NCI-H446 (cell line): ENCODE measurements around the gene IGFN1.

Experiments used
- DNase-seq, 2 experiments: peaks; one replicate each; lab custom pipeline; 2025; lab: John Stamatoyannopoulos, UW

The IGFN1 gene

DNA sequence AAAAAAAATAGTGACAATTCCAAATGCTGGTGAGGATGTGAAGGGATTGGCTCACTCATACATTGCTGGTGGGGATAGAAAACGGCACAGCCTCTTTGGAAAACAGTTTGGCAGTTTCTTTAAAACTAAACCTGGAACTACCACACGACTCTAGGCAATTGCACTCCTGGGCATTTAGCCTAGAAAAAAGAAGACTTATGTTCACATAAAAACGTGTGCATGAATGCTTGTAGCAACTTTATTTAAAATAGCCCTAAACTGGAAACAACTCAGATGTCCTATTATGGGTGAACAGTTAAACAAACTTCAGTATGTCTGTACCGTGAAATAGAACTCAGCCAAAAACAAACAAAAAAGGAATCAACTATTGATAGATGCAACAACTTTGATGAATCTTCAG is 26.9 kb upstream of the IGFN1 start:
- DNase-seq: no peak

GRCh38 chr1:201164645-201165044 is 26.0 kb upstream of the IGFN1 start:
- DNase-seq: no peak

- DNase-seq: no peak
Observed at GRCh38 chr1:201167041-201167991, 23.3 kb upstream of the IGFN1 start.

GRCh38 chr1:201169203-201169602 is 21.4 kb upstream of the IGFN1 start:
- DNase-seq: no peak

GRCh38 chr1:201169971-201170532 is 20.6 kb upstream of the IGFN1 start:
- no peak for DNase-seq

DNA sequence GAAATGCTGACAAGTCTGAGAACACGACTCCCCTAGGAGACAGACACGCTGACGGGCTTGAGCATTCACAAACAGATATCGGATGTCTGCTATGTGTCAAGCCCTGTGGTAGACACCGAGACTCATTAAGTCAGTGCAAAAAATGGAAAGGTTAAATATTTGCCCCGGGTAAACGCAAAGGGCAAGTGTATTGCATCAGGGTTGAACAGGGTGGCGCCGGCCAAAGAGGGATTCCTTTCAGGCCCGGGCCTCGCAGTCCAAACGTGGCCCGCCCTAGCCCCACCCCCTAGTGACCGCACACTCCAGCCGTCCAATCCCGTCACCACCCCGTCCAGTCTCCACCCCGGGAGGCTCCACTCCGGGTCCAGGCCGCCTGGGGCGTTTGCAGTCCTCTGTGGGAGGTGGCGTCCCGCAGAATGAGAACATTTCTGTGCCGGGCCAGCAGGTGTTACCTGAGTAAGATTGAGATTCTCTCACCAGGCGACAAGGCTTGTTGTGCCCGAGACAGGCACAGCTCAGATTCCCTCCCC is 20.0 kb upstream of the IGFN1 start:
- peak; percentile 68 to 75 for DNase-seq

- no peak for DNase-seq
Observed at GRCh38 chr1:201171063-201172036, 19.3 kb upstream of the IGFN1 start.

- no peak for DNase-seq
Observed at GRCh38 chr1:201172326-201172725, 18.3 kb upstream of the IGFN1 start.

DNA sequence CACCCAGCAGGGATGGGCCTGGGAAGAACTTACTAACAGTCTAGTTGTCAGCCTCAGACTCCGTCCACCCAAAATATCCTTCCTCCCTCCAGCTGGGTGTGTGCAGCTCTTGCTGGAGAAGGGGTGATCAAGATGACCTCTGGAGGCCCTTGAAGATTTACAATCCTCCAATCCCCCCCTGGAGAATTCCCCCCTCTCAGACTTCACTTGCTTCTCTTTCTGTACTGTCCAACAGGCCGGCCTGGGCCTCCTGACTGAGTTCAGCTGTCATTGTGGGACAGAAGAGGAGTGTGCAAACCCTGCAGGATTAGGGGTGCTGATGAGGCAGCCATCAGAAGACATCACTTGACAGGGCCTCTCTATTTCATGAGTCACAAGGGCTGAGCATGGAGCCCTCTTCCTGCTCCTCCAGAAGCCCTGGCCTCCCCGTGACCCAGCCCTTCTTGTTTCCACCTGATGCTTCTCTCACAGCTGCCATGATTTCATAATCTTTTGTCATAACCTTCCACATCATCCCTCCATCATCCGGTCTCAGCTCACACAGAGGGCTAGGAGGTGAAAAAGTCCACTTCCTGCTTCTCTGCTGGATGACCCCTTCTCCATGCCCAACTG is 17.5 kb upstream of the IGFN1 start:
- DNase-seq: no peak

GRCh38 chr1:201173736-201174135 is 16.9 kb upstream of the IGFN1 start:
- DNase-seq: no peak

DNA sequence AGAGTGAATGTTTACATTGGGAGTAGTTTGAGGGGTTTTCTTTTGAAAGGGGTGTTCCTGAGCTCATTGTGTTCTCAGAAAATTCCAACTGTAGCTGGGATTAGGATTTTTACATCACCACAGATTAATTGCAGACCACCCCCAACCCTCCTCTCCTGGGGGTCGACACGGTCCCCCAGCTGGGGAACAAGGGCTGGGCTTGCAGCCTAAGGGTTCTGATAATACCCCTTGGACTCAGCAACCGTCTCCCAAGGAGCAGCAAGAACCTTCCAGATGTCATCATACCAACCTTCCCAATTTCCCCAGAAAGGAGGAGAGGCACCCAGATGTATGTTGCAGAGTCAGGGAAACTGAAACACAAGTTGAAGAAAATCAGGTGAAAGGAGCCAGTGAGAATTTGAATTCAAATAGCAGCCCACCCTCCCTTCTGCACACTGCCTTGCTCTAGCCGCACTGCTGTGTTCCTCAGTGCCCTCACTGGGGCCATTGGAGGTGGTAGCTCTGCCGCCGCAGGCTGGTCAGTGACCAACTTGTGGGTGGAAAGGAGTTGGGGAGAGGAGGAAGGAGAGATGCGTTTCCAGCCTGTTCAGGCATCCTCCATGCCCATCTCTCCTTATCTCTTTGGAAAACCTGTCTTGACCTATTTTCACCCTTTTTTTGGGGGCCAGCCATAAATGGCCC is 14.7 kb upstream of the IGFN1 start:
- no peak for DNase-seq

- DNase-seq: no peak
Observed at GRCh38 chr1:201176940-201177339, 13.7 kb upstream of the IGFN1 start.

DNA sequence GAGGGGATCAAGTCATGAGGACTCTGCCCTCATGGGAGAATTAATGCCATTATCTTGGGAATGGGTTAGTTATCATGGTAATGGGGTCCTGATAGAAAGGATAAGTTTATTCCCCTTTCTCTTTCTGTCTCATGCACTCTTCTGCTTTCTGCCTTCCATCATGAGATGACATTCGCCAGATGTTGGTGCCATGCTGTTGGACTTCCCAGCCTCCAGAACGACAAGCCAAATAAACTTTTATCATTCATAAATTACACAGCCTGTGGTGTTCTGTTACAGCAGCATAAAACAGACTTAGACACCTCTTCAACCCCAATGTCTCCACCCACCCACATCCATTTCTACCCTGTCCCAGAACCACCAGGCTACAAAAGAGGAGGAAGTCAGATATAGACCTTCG is 11.9 kb upstream of the IGFN1 start:
- DNase-seq: no peak

- no peak for DNase-seq
Observed at GRCh38 chr1:201180141-201180540, 10.5 kb upstream of the IGFN1 start.

GRCh38 chr1:201180901-201181300 is 9.7 kb upstream of the IGFN1 start:
- no peak for DNase-seq

DNA sequence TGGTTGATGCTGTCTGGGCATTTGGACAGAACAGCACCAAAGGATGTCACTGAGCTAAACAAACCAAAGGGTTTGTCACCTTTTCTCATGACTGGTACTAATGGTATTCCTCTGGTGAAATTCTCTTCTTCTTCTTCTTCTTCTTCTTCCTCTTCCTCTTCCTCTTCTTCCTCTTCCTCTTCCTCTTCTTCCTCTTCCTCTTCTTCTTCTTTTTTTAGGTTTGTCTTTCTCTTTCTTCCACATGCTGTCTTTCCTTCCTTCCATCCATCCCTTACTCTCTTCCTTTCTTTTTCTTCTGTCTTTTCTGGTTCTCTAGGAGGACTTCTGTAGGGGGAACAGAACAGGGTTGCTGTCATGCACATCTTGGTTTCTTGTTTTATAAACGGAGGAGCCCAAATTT is 9.3 kb upstream of the IGFN1 start:
- no peak for DNase-seq

- no peak for DNase-seq
Observed at GRCh38 chr1:201181726-201182125, 8.9 kb upstream of the IGFN1 start.

- DNase-seq: no peak
Observed at GRCh38 chr1:201183209-201183608, 7.4 kb upstream of the IGFN1 start.

- DNase-seq: no peak
Observed at GRCh38 chr1:201183753-201184152, 6.9 kb upstream of the IGFN1 start.

DNA sequence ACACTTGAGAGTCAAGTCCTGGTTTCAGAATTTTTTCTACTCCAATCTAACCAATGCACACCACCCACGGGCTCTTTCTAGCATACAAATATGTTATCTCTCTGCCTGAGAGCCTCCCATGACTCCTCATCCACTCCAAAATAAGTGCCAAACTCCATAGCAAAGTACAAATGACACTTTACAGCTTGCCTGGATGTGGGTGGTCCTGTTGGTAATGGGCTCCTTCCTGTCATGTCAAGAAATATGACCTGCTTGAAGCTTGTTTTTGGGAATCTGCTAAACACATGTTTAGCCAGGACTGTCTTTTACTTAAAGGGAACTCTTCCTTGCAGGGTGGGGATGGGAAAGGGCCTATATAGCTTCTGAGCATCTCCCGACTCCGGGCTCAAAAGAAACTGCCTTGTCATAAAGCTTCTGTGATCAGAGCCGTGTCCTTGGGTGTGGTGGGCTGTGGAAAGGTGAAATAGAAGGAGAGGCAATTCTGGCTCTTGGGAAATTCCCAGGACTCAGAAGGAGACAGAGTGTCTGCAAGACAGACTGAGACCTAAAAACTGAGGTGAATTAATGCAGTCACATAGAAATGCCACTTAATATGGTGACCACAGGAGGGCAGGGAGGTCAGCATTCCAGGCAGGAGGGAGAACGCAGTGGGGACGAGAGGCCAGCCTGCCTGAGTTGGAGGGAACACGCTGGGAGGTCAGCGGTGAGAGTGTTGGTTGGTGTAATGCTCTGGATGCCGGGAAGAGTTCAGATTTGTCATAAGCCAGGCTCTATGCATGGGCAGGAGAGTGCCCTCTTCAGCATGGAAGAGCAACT is 6.1 kb upstream of the IGFN1 start:
- DNase-seq: peak in 1 of 2 experiments; percentile 41
